Testis (tissue), 3 donors: ENCODE data around the gene PRKX. TPM values are rescaled to one million over a fixed set of nuclear protein-coding genes. Genes with fewer than 3 reads are reported as not detected.
"Not testable (repeated sequence)": the region's sequence is repeated elsewhere in the genome, so short reads cannot be mapped to it uniquely, and the experiment has no call there.

Experiments
- DNase-seq: peaks from one replicate; pipeline ENCODE4 v3.0.0-alpha.2; 2019
- H3K27ac ChIP-seq, 2 donors: fragments of 200-600 bp; sonication (generic); one replicate each; pipeline ENCODE4 v1.5.1; 2019
- H3K27me3 ChIP-seq: fragments of 200-600 bp; sonication (generic); one replicate; pipeline ENCODE4 v1.5.1; 2019
- H3K36me3 ChIP-seq: fragments of 200-600 bp; sonication (generic); one replicate; pipeline ENCODE4 v1.5.1; 2017; ENCODE audit warnings: low read depth; ENCODE audit errors: missing control alignments
- H3K4me1 ChIP-seq: fragments of 200-600 bp; sonication (generic); one replicate; pipeline ENCODE4 v1.5.1; 2019
- H3K4me3 ChIP-seq, 2 donors: fragments of 200-600 bp; sonication (generic); one replicate each; pipeline ENCODE4 v1.5.1; 2017 to 2019
- H3K9me3 ChIP-seq: fragments of 200-600 bp; sonication (generic); one replicate; pipeline ENCODE4 v1.5.1; 2017
- POLR2A ChIP-seq: fragments of 450-650 bp; IDR thresholded peaks from one replicate; pipeline ENCODE4 v1.6.1; 2017; ENCODE audit warnings: antibody characterized with exemption, mild to moderate bottlenecking, moderate library complexity
- WGBS, 2 donors: methylation state at CpG; one replicate each; pipeline ENCODE4 v1.1.5; 2018; 5-methylcytosine and 5-hydroxymethylcytosine counted together
- intact Hi-C: fragments of 100-400 bp; cut with DNase I; formaldehyde crosslinking; loops from one replicate; pipeline ENCODE4 v1.15.1; 2023; ENCODE audit warnings: low total_unique reads
- polyA plus RNA-seq: library from polyadenylated mRNA; stranded (reverse); fragments of 350-450 nt; fragmentation: Illumina TruSeq; extraction: RNeasy Lipid Tissue Mini Kit (QIAGEN cat#74804); gene quantifications from one replicate; pipeline ENCODE4 v1.2.3, GENCODE V29; 2014; ENCODE audit warnings: low read depth, low replicate concordance; ENCODE audit not compliant: insufficient read depth
- total RNA-seq, 2 donors: library from RNA; depleted of rRNA; stranded (reverse); fragments of >200 nt; gene quantifications; one replicate each; pipeline ENCODE4 v1.2.3, GENCODE V29; 2016
- TF ChIP-seq, protein P1 (sequence below), 3 experiments: fragments of 450-650 bp in 2 of 3; fragments of 200-600 bp in 1 of 3; sonication (generic) in 1 of 3; IDR thresholded peaks; one replicate each; pipeline ENCODE4 v1.5.1; 2016 to 2019; ENCODE audit warnings: antibody characterized with exemption in 3 of 3, mild to moderate bottlenecking in 2 of 3, moderate library complexity in 1 of 3

PRKX gene
- total and polyA plus RNA-seq, 3 donors from 2014 or later, result 19.2 to 40.1 (median 39.9) TPM

DNA sequence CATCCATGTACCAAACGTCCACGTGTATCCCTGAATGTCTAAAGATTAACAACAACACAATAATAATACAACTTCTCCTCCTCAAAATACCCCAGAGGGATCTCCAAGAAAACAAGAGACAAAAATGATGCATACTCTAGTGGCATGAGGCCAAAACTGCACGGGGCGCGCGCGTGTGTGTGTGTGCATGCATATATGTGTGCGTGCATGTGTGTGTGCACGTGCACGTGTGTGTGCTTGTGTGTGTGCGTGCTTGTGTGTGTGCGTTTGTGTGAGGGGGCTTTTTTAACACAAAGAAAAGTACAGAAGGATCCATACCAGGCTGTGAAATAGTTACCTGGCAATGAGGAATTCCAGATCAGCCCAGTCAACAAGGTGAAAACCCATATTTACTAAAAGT lies 48.5 kb downstream of the PRKX start:
- intact Hi-C loops, result no loop called here
- no peak for DNase-seq
- Histone ChIP-seq H3K4me1 (no peaks in the 10 kb centered on the region), H3K36me3 (no peaks in the 10 kb centered on the region), H3K9me3 (no peaks in the 10 kb centered on the region), H3K4me3 (no peak overlapping the region), H3K27ac (no peak overlapping the region), H3K27me3 (no peaks in the 10 kb centered on the region)
- TF ChIP-seq, protein P1, sequence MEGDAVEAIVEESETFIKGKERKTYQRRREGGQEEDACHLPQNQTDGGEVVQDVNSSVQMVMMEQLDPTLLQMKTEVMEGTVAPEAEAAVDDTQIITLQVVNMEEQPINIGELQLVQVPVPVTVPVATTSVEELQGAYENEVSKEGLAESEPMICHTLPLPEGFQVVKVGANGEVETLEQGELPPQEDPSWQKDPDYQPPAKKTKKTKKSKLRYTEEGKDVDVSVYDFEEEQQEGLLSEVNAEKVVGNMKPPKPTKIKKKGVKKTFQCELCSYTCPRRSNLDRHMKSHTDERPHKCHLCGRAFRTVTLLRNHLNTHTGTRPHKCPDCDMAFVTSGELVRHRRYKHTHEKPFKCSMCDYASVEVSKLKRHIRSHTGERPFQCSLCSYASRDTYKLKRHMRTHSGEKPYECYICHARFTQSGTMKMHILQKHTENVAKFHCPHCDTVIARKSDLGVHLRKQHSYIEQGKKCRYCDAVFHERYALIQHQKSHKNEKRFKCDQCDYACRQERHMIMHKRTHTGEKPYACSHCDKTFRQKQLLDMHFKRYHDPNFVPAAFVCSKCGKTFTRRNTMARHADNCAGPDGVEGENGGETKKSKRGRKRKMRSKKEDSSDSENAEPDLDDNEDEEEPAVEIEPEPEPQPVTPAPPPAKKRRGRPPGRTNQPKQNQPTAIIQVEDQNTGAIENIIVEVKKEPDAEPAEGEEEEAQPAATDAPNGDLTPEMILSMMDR (IDR thresholded peaks at IDR 0.05), result no peak
- TF ChIP-seq POLR2A, result no peak
- 88 to 92% methylated on average over 8 to 12 of the region's 12 CpGs for WGBS, 2 donors

DNA sequence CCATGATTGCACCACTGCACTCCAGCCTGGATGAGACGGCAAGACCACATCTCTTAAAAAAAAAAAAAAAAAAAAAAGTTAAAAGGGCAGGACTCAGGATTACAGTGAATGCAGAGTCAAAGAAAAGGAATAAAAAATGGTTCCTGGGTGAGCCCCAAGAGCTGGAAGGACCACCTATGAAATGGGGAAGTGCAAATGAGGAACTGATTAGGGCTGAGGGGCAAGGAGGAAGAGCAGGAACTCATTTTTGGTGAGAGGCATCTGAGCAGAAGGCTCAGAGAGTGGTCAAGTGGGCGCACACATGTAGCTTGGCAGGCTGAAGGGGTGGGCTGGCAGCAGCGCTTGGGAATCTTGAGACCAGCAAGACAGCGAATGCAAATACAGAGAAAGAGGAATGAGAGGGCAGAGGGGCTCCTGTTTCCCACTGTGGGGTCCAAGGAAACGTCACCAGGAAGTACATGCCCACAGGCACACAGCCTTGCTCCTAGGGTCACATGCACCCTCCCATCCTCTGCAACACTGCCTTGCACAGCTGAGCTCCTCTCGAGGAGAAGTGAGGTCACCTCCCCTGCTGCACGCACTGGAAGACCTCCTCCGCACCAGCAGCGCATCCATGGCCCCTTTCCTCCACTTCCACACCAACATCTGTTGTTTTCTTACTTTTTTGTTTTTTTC lies 49.7 kb downstream of the PRKX start:
- 59 to 72% methylated on average over 4 to 9 of the region's 9 CpGs for WGBS, 2 donors
- intact Hi-C loops, H3K27ac ChIP-seq, H3K36me3 ChIP-seq, H3K27me3 ChIP-seq, H3K9me3 ChIP-seq, H3K4me3 ChIP-seq, DNase-seq, H3K4me1 ChIP-seq: not testable (repeated sequence)

DNA sequence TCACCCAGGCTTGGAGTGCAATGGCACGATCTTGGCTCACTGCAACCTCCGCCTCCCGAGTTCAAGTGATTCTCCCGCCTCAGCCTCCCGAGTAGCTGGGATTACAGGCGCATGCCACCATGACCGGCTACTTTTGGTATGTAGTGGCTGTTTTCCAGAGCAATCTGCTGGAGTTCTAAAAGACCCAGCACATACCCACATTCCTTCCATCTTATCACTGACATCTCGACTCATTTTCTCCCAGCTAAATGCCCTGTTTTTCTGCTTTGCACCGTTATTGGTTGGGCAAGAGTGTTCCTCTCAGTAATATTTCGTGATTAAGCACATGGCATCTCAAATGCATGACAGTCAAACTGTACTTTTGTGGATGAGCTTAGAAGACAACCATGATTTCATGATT lies 53.7 kb downstream of the PRKX start:
- intact Hi-C loops, result no loop called here

DNA sequence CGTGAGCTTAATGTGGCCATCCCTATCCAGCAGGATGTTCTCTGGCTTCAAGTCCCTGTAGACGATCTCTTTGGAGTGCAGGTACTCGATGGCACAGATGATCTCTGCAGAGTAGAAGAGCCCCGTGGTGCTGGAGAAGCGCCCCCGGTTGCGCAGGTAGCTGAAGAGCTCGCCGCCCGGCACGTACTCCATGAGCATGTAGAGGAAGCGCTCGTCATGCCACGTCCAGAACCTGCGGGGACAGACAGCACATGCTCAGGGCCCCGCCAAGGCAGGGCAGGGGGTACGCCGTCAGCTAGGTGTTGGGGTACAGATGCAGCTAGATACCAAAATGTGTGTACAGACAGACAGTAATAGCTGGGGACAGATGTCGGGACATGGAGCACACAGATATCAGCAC lies 58.3 kb downstream of the PRKX start:
- no peaks in the 10 kb centered on the region for H3K9me3 ChIP-seq
- no peaks in the 10 kb centered on the region for H3K36me3 ChIP-seq
- H3K4me1 ChIP-seq, result no peaks in the 10 kb centered on the region
- H3K27ac ChIP-seq, result no peak overlapping the region
- TF ChIP-seq, protein P1 (IDR thresholded peaks at IDR 0.05), result no peak
- TF ChIP-seq POLR2A, result no peak
- H3K27me3 ChIP-seq, result no peaks in the 10 kb centered on the region
- DNase-seq, result no peak
- 95 to 97% methylated on average over 5 to 15 of the region's 19 CpGs for WGBS, 2 donors
- H3K4me3 ChIP-seq, result no peak overlapping the region
- intact Hi-C loops, result no loop called here

More for the DNA sequence above, 53.7 kb downstream of the PRKX start:
- no peak for TF ChIP-seq POLR2A
- TF ChIP-seq, protein P1 (IDR thresholded peaks at IDR 0.05), result no peak
- Histone ChIP-seq H3K4me1 (no peaks in the 10 kb centered on the region), H3K36me3 (no peaks in the 10 kb centered on the region), H3K9me3 (no peaks in the 10 kb centered on the region), H3K27ac (no peak overlapping the region), H3K27me3 (no peaks in the 10 kb centered on the region), H3K4me3 (no peak overlapping the region)
- no peak for DNase-seq
- WGBS, 2 donors, result 69 to 79% methylated on average over 10 of the region's 10 CpGs

DNA sequence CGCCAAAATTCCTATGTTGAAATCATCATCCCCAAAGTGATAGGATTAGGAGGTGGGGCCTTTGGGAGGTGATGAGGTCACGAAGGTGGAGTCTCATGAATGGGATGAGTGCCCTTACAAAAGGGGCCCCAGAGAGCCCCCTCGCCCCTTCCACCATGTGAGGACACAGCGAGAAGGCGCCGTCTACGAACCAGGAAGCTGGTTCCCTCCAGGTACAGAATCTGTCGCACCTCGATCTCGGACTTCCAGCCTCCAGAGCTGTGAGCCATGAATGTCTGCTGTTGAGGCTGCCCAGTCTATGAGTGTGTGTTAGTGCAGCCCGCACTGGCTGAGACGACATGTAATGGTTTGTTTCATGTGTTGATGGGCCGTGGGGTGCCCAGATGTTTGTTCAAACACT lies 60.3 kb downstream of the PRKX start:
- TF ChIP-seq POLR2A, result no peak
- TF ChIP-seq, protein P1 (IDR thresholded peaks at IDR 0.05), result no peak
- Histone ChIP-seq H3K36me3 (no peaks in the 10 kb centered on the region), H3K4me1 (no peaks in the 10 kb centered on the region), H3K27ac (no peak overlapping the region), H3K9me3 (no peaks in the 10 kb centered on the region), H3K27me3 (no peaks in the 10 kb centered on the region), H3K4me3 (no peak overlapping the region)
- DNase-seq, result no peak
- intact Hi-C loops, result no loop called here
- WGBS, 2 donors, result 84 to 92% methylated on average over 3 to 13 of the region's 13 CpGs
